K562 (cell line): ENCODE measurements around the gene FSTL1. TPM values are rescaled to one million over a fixed set of nuclear protein-coding genes. Genes with fewer than 3 reads are reported as not detected.
"Not testable (repeated sequence)": the region's sequence is repeated elsewhere in the genome, so short reads cannot be mapped to it uniquely, and the experiment has no call there.

Source experiments
- ATAC-seq: fragments of 200-7000 bp; cut with Tn5 transposase; 3 replicates; pipeline ENCODE4 v1.9.1; 2020; ENCODE audit warnings: moderate library complexity
- BruUV-seq: library from RNA; stranded (reverse); fragments of 400-500 nt; replicated peaks from 2 replicates; lab custom pipeline; 2021; lab: Mats Ljungman, UMichigan
- CTCF ChIA-PET: fragments of 300-600 bp; formaldehyde crosslinking; extraction: SDS; loops from one replicate; lab custom pipeline; 2021; ENCODE audit warnings: low intra/inter-chr PET ratio; lab: Yijun Ruan, JAX
- POLR2A ChIA-PET: fragments of 300-600, 350-650 bp; sonication (Branson Sonifier 250); formaldehyde crosslinking; extraction: SDS; loops from one replicate; lab custom pipeline; 2021; ENCODE audit warnings: antibody characterized with exemption, inconsistent platforms; lab: Yijun Ruan, JAX
- DNase-seq, 4 experiments: peaks; one replicate each; pipeline versions ENCODE4 v3.0.0 to v3.0.0-alpha.2; 2011 to 2018; ENCODE audit warnings: low spot score in 3 of 4, mixed read lengths in 3 of 4; ENCODE audit errors: extremely low read depth in 1 of 4
- FAIRE-seq: peaks from 2 replicates; lab custom pipeline; 2011; peaks lifted over from hg19 to GRCh38; lab: Jason Lieb, UNC
- H2AFZ ChIP-seq: 2 replicates; pipeline ENCODE4 v1.6.0; 2011; ENCODE audit warnings: low read depth, low read length, control low read depth, inconsistent platforms
- H3K27ac ChIP-seq: fragments of 200-600 bp; 3 replicates; pipeline ENCODE4 v1.8.0; 2011; ENCODE audit warnings: low read depth, mild to moderate bottlenecking, control low read depth, inconsistent platforms, low read length, moderate library complexity, mixed read lengths; ENCODE audit errors: extremely low read depth
- H3K27me3 ChIP-seq, 2 experiments: fragments of 300-600 bp in 1 of 2; 2 replicates in 1 of 2; 3 replicates in 1 of 2; pipeline versions ENCODE4 v1.6.0 to v1.8.0; 2011; ENCODE audit warnings: inconsistent platforms in 2 of 2, low read length in 2 of 2, mild to moderate bottlenecking in 1 of 2, mixed read lengths in 1 of 2, moderate library complexity in 1 of 2; ENCODE audit not compliant: control insufficient read depth in 2 of 2, insufficient read depth in 2 of 2
- H3K36me3 ChIP-seq: fragments of 300-600 bp; 3 replicates; pipeline ENCODE4 v1.8.0; 2011; ENCODE audit warnings: mild to moderate bottlenecking, low read length, inconsistent platforms; ENCODE audit not compliant: control insufficient read depth, insufficient read depth
- H3K4me1 ChIP-seq, 2 experiments: fragments of 200-600 bp in 1 of 2; replicated peaks in 1 of 2; 2 replicates in 1 of 2; 3 replicates in 1 of 2; pipeline versions ENCODE4 v1.5.1 to v1.8.0; 2011; ENCODE audit warnings: inconsistent platforms in 2 of 2, low read length in 2 of 2, mild to moderate bottlenecking in 1 of 2, mixed read lengths in 1 of 2, moderate library complexity in 1 of 2; ENCODE audit not compliant: control insufficient read depth in 2 of 2, insufficient read depth in 2 of 2
- H3K4me2 ChIP-seq: 2 replicates; pipeline ENCODE4 v1.6.1; 2011; ENCODE audit warnings: low read length, control low read depth, inconsistent platforms, mixed read lengths; ENCODE audit not compliant: insufficient read depth
- H3K4me3 ChIP-seq: fragments of 200-600 bp; sonication (generic), shearing (Covaris generic); 2 replicates; pipeline ENCODE4 v1.5.1; 2016; ENCODE audit warnings: control low read depth, inconsistent platforms
- H3K79me2 ChIP-seq: fragments of 200-600 bp; 3 replicates; pipeline ENCODE4 v1.8.0; 2011; ENCODE audit warnings: low read length, inconsistent platforms; ENCODE audit not compliant: control insufficient read depth, insufficient read depth
- H3K9ac ChIP-seq, 2 experiments: 2 replicates each; pipeline versions ENCODE4 v1.6.0 to v1.6.1; 2011; ENCODE audit warnings: low read depth in 2 of 2, low read length in 2 of 2, control low read depth in 1 of 2, inconsistent platforms in 1 of 2, mild to moderate bottlenecking in 1 of 2, mixed read lengths in 1 of 2; ENCODE audit not compliant: insufficient read depth in 1 of 2
- H3K9me1 ChIP-seq: one replicate; pipeline ENCODE4 v1.6.0; 2011; ENCODE audit warnings: inconsistent platforms, mild to moderate bottlenecking, low read length, moderate library complexity; ENCODE audit not compliant: control insufficient read depth, insufficient read depth
- H3K9me3 ChIP-seq: replicated peaks from 2 replicates; pipeline ENCODE4 v1.5.1; 2011; ENCODE audit warnings: low read depth, low read length, inconsistent platforms; ENCODE audit not compliant: control insufficient read depth, insufficient read depth
- H4K20me1 ChIP-seq: replicated peaks from 2 replicates; pipeline ENCODE4 v1.6.1; 2011; ENCODE audit warnings: low read length, inconsistent platforms, mixed read lengths; ENCODE audit not compliant: control insufficient read depth, insufficient read depth
- CGGBP1 ChIP-seq: fragments of 250-450 bp; sonication (Bioruptor Pico); IDR thresholded peaks from 2 replicates; pipeline ENCODE4 v1.9.0; 2021; ENCODE audit warnings: mild to moderate bottlenecking
- FOXA3 ChIP-seq, 2 experiments: fragments of 450-650 bp in 1 of 2; sonication (generic) in 1 of 2; formaldehyde crosslinking; IDR thresholded peaks in 1 of 2; conservative IDR thresholded peaks in 1 of 2; 2 replicates each; pipeline versions ENCODE4 v1.4.0 to v1.8.0; 2020 to 2022; ENCODE audit warnings: mild to moderate bottlenecking in 2 of 2, missing genetic modification reagents in 1 of 2
- MEF2A ChIP-seq: IDR thresholded peaks from 2 replicates; pipeline ENCODE4 v1.6.1; 2011; ENCODE audit warnings: low read depth, mild to moderate bottlenecking, low read length, moderate library complexity; ENCODE audit not compliant: control insufficient read depth
- NKRF ChIP-seq: fragments of 450-650 bp; IDR thresholded peaks from 2 replicates; pipeline ENCODE4 v1.6.1; 2016; ENCODE audit warnings: borderline replicate concordance
- PKNOX1 ChIP-seq: fragments of 450-650 bp; IDR thresholded peaks from 2 replicates; pipeline ENCODE4 v1.6.1; 2016
- SMAD1 ChIP-seq: fragments of 150-350 bp; IDR thresholded peaks from 2 replicates; pipeline ENCODE4 v1.6.1; 2014; ENCODE audit warnings: low read length, low read depth; ENCODE audit not compliant: partially characterized antibody
- STAT5A ChIP-seq: IDR thresholded peaks from 2 replicates; pipeline ENCODE4 v1.6.1; 2012; ENCODE audit warnings: low read length, inconsistent platforms, borderline replicate concordance
- ZNF57 ChIP-seq: fragments of 450-650 bp; formaldehyde crosslinking; IDR thresholded peaks from 2 replicates; pipeline ENCODE4 v1.4.0; 2020; ENCODE audit warnings: mild to moderate bottlenecking, moderate library complexity
- WGBS: fragments of 100-300 bp; shearing (Covaris generic); methylation state at CpG from one replicate; pipeline ENCODE4 v1.1.6; 2016; ENCODE audit warnings: low coverage, mixed read lengths; ENCODE audit not compliant: insufficient coverage; ENCODE audit errors: missing lambda C conversion rate; 5-methylcytosine and 5-hydroxymethylcytosine counted together
- in situ Hi-C: fragments of 300-500 bp; cut with MboI; formaldehyde crosslinking; loops from 4 replicates; pipeline ENCODE4 v1.15.0; 2018; ENCODE audit warnings: inconsistent platforms, mixed read lengths
- intact Hi-C: fragments of 100-400 bp; cut with micrococcal nuclease; formaldehyde crosslinking; loops from 2 replicates; pipeline ENCODE4 v1.14.2; 2022
- polyA plus RNA-seq, 8 experiments: library from polyadenylated mRNA; depleted of rRNA in 4 of 8; stranded (reverse) in 5 of 8; unstranded in 3 of 8; fragments of >200 nt; fragmentation: Nextera tagmentation in 2 of 8; fragmentation: Illumina TruSeq in 1 of 8; extraction: Ambion mirVana in 2 of 8; extraction: Trizol in 1 of 8; gene quantifications; 2 replicates each; pipeline versions ENCODE4 v1.2.1 to v1.2.3, GENCODE V29; 2011 to 2014; ENCODE audit warnings: inconsistent platforms in 1 of 8, missing spikeins in 1 of 8
- total RNA-seq, 7 experiments: library from RNA; depleted of rRNA in 6 of 7; stranded (reverse); fragments of >200 nt in 6 of 7; fragmentation: Illumina TruSeq in 2 of 7; extraction: Trizol in 2 of 7; gene quantifications; 2 replicates each; pipeline versions ENCODE4 v1.2.1 to v1.2.3, GENCODE V29; 2011 to 2021; ENCODE audit warnings: low replicate concordance in 1 of 7

FSTL1 gene
- total and polyA plus RNA-seq, 9 of the 15 experiments (the other 6 are each of a cell fraction or from before 2014, with no cell fraction given): 0.01 to 0.58 (median 0.08) TPM; not detected in 2

GRCh38 chr3:120377948-120378347 lies 72.8 kb downstream of the FSTL1 start:
- not testable (repeated sequence) for H3K4me3 ChIP-seq, H3K27me3 ChIP-seq, H3K79me2 ChIP-seq, H3K4me1 ChIP-seq
- TF ChIP-seq FOXA3 (CRISPR knock-in tag; conservative IDR thresholded peaks at IDR 0.05 in 1 of 2, IDR thresholded peaks at IDR 0.05 in 1 of 2): 0 out of 4 replicates have a peak, but pooled peaks of 1 of the 2 experiments have one; percentile 29
- TF ChIP-seq, all 486 proteins: peak for 1; not testable (repeated sequence) for 485
- H3K4me2 ChIP-seq, H3K36me3 ChIP-seq, H3K27ac ChIP-seq, H4K20me1 ChIP-seq, in situ Hi-C loops, H3K9me1 ChIP-seq, H2AFZ ChIP-seq, H3K9ac ChIP-seq, CTCF ChIA-PET, H3K9me3 ChIP-seq, intact Hi-C loops, ATAC-seq, FAIRE-seq, BruUV-seq, DNase-seq, POLR2A ChIA-PET: not testable (repeated sequence)
- WGBS: no CpG with 5 or more reads among the region's 12 CpGs

GRCh38 chr3:120370463-120370862 lies 80.3 kb downstream of the FSTL1 start:
- in situ Hi-C loops: no loop called here
- H3K9me3 ChIP-seq: no peaks in the 10 kb centered on the region
- BruUV-seq: no TSS peak
- no peak overlapping the region for H3K9ac ChIP-seq
- ChIA-PET POLR2A (no interaction called here), CTCF (no interaction called here)
- H2AFZ ChIP-seq: no peak overlapping the region
- intact Hi-C loops: no loop called here
- H3K27ac ChIP-seq: no peak overlapping the region
- H3K36me3 ChIP-seq: no peaks in the 10 kb centered on the region
- ATAC-seq: no peak
- H3K79me2 ChIP-seq: no peaks in the 10 kb centered on the region
- no peaks in the 10 kb centered on the region for H3K27me3 ChIP-seq
- TF ChIP-seq SMAD1 (no peak), ZNF57 (CRISPR knock-in tag) (no peak), CGGBP1 (no peak), NKRF (no peak), STAT5A (no peak), MEF2A (no peak), PKNOX1 (no peak)
- TF ChIP-seq, all 486 proteins: peak for 0
- DNase-seq (no peak), FAIRE-seq (no peak)
- no peaks in the 10 kb centered on the region for H3K4me1 ChIP-seq
- no peak overlapping the region for H3K4me3 ChIP-seq
- no peaks in the 10 kb centered on the region for H4K20me1 ChIP-seq
- H3K4me2 ChIP-seq: no peak overlapping the region
- no peaks in the 10 kb centered on the region for H3K9me1 ChIP-seq
